Stimulated activated CD4-positive, alpha-beta T cell treated with anti-CD3 and anti-CD28 coated beads, TNF-alpha, amount 100 ng/mL, for 24 hours (primary cell): Measurements from ENCODE around the gene DSC3.

Experiments used
- DNase-seq, 3 experiments: peaks; one replicate each; pipeline ENCODE4 v3.0.0-alpha.2; 2020; ENCODE audit warnings: low read depth in 3 of 3

The DSC3 gene

DNA sequence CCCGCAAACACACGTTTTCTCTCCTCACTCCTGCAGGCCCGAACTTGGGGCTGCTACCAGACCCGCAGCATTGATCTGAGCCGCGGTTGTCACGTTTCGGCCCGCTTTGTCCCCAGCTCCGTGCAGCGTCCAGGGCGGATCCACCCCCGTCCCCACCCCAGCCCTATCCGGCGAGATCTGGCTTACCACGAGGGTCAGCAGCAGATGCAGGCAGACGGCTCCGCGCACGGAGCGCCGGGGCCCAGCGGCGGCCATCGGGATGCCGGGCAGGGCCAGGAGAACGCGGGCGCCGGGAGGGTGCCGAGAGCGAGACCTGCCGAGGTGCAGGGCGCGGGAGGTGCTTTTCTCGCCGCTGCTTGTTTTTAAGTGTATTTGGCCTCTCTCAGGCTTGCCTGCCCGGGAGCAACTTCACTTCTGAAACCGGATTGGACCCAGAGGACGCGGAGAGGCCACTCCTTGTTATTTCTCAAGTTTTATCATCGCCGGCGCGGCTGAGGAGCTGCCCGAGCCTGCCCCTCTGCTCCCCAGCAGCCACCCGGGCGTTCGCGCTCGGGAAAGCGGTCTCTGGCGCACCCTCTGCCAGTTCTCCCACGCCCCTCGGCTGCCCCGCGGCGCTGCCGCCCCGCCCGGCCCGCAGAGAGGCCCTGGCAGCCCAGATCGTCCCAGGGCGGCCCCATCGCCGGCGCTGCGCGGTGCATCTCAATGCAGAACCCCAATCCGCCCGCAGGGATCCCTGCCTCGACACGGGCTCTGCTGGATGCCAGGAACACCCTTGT lies at the start of gene DSC3:
TSS of gene DSC3 (minus strand) at position 337 of the 776 bp plus-strand sequence. CDS start at position 255, 82 bp downstream.
- no peak for DNase-seq

- DNase-seq = no peak
Measured at GRCh38 chr18:31091350-31091749, 48.8 kb upstream of the DSC3 start.

DNA sequence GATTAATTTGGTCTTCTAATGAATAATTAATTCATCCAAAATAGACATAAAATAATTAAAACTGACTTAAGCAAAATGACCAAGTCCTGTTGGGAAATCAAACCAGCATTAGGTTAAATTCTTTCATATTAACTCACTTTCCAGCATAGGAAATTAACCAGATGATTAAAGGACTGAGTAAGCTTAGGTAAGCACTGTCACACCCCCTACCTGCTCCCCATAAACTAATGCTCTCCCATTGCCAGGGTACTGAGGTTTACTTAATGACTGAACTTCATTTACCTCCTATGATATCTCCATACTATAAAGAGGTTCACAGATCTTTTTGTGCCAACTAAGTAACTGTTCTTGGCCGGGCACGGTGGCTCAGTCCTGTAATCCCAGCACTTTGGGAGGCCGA lies 46.0 kb upstream of the DSC3 start:
- no peak for DNase-seq

DNA sequence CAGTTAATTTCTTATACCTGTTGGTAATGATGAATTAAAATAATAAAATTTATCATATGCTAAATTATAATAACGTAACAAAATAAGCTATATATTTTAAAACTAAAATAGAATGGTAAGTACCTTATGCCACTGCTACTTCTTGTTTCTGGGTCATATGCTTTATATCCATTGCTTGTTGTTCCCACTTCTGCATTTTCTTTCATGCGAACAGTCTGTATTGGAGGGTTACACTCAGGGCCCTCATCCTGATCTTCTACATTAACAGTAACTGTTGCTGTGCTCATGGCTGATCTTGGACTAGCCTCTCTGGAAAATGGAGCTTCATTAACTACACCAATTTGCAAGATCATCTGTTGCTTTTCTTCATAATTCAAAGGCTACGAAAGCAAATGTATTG lies 37.4 kb upstream of the DSC3 start:
- DNase-seq = no peak

- DNase-seq = no peak
Measured at GRCh38 chr18:31077878-31078277, 35.3 kb upstream of the DSC3 start.

GRCh38 chr18:31072175-31072574 lies 29.6 kb upstream of the DSC3 start:
- no peak for DNase-seq

DNA sequence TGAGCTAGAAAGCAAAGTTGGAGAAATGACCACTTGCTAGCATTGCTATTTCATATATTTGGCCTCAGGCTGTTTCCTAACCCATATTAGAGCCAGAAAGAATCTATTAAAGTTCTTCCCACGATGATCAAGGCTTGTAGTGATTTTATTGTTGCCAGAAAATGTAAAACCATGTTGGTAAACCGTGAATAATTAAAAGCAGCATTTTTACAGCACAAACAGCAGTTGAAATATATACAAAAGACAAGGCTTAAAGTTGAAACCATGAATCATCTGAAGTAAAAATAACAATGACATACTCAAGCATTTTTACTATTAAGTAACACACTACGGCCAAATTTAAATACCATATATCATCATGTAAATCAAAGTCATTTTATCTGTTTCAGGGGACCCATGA lies 27.7 kb upstream of the DSC3 start:
- no peak for DNase-seq

- no peak for DNase-seq
Measured at GRCh38 chr18:31066266-31066665, 23.7 kb upstream of the DSC3 start.

DNA sequence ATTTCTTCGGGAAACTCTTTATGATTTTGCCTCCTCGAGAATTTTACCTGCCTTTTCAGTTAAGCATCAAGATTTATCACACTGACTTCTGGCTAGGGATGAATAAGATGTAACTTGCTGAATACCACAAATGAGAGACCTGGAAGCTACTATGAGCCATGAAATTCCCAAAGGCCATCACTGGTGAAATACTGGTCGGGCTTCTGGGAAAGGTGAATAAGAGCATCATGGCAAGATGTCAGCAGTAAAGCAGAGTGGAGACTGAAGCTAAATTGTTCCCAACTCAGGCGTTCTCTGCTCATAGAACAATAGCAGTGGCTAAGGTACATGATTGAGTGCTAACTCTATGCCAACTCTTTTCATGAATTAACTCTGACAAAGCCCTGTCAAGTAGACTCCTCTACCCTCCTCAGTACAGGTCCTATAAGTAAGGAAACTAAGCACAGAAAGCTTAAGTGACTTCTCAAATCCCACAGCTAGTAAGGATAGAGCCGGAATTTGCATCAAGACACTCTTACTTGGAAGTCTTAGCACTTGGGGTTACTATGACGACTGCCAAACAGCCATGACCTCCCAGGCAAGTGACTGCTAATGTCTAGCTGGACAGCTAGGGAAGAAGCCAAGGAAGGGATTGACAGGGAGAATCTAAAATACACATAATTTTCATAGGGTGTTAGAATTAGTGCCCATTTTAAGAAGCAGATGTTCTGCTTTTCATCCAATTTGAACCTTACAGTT lies 22.7 kb upstream of the DSC3 start:
- no peak for DNase-seq

DNA sequence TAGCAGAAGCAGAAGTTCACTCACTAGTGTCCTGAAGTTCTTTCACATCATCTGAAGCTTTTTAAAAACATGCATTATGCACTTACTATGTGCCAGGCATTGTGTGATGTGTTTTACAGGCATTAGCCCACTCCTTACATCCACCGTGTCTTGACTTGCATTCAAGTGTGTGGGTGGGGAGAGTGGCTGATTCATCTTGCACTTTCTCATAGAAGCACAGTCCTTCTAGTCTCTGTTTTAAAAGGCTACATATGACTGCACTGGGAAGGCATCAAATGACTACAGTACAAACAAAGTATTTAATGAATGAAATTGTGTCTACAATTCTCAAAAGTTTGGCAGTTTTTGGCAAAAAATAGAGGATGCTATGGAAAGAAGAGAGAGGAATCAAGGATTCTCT lies 21.6 kb upstream of the DSC3 start:
- no peak for DNase-seq

DNA sequence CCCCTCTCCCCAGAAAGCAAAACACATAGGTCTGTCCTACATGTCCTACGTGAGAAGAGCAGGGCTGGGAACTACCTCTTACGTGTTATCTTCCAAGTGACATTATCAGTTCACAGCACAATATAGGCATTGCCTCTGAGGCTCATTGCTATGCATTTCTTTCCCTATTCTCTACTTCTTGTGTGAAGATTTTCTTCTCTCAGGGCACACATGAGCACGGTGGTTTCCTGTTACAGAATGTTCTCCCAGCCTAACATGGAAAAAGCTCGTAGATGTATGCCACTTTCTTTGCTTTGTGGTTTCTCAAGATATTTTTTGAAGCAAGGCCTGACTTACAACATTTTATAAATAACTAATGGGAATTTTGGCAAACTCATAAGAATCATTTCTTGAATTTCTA lies 19.4 kb upstream of the DSC3 start:
- DNase-seq = no peak

DNA sequence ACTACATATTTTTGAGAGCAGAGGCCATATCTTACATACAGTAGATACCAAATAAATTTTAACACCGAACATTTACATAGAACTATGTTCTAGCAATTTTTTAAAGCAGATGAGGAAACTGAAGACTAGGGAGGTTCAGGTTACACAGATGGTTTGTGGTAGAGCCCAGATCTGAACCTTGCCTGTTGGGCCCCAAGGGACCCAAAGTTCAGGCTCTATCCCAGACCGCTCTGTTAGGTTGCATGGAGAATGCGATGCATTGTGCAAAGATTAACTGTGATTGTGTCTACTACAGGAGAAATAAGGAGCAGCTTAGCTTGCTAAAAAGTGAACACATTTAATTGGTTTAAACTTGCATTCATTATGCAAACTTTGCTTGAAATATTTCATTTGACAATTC lies 16.4 kb upstream of the DSC3 start:
- no peak for DNase-seq

- DNase-seq = no peak
Measured at GRCh38 chr18:31057917-31058316, 15.4 kb upstream of the DSC3 start.

DNA sequence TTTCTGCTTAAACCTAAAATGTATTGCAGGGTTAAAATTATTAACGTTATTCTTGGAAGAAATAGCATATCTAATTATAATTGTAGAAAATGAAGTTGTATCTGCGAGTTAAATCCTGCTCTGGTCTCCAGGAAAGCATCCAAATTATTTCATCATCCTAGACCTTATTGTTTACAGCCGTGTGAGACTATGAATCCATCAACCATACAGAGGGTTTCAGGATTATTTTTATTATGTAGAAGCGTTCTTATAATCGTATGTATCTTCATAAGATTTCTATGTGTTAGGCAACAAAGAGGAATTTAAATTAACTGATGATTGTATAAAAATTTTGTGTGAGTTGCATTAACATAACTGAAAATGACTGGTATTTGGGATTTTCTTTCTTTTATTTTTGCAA lies 14.5 kb upstream of the DSC3 start:
- DNase-seq = no peak

DNA sequence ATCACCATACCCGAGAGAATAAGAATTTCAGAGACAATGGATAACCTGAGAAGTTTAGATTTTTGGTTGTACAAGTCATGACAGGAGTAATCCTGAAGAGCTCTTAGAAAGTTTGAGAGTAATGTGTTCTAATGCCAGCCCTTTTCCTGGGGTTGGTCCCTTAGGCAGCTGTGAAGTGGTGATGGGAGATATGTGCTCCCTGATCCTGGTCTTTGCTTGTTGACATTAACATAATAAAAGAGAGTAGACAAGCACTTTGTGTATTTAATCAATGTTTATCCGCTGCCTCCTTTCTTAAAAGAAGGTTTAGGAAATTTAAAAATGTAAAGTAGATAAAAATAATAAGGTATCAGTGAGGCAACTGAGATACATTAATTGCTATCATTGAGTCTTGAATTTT lies 13.8 kb upstream of the DSC3 start:
- no peak for DNase-seq

DNA sequence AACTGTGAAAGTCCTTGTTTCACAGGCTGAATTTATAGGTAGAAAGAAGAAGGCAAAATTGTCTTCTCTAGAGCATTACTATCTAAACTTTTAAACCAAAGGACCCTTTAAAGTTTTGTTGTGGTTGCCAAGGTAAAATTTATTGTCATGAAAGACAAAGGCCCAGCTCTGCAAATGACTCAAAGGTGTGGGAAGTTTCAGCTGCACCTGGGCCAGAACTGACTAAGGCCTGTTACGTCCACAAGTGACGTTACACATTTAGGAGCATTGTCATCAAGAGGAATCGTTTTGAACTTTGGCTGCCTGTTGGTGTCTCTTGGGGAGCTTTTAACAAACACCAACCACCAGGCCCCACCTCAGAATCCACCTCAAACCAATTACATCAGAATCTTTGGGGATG lies 8.1 kb upstream of the DSC3 start:
- DNase-seq = no peak

GRCh38 chr18:31049189-31049588 lies 6.6 kb upstream of the DSC3 start:
- no peak for DNase-seq

- DNase-seq = no peak
Measured at GRCh38 chr18:31048216-31048615, 5.7 kb upstream of the DSC3 start.

DNA sequence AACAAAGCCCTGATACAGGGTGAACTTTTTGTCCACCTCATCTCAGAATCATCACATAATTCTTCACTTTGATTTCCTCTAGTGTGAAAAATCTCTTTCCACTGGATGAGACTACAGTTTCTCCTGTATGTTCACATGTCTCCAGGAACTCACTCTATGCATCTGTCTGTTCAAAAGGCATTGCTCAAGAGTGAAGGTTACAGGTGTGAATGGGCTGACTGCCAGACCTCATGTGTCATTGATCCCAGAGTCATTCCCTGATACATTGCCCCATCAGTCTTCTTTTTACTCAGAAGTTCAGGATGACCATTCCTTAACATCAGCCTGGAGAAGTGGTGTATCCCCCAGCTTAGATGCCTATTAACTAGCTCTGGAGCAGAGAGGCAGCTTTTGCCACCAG lies 4.4 kb upstream of the DSC3 start:
- no peak for DNase-seq

GRCh38 chr18:31045599-31045998 lies 3.1 kb upstream of the DSC3 start:
- DNase-seq = no peak

GRCh38 chr18:31044926-31045325 lies 2.4 kb upstream of the DSC3 start:
- no peak for DNase-seq

- DNase-seq = no peak
Measured at GRCh38 chr18:31043709-31044108, 1.2 kb upstream of the DSC3 start.

DNA sequence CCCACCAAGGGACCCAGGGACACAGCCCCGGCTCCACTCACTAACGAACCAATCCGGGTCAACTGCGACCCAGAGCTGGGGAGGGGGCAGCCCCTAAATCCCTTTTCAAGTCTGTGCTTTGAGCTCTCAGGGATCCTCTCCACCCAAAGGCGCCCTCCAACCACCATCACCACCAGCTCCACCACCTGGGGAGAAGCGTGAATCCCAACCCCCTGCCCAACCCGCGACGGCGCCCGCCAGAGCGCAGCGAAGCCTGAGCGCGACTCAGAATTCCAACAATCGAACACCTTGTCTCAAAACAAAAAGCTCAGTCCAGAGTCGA lies 497 bp downstream of the DSC3 start:
- no peak for DNase-seq
